HG03342 (cell line): ENCODE data around the gene ANKRD2.
"Not testable (repeated sequence)": the region's sequence is repeated elsewhere in the genome, so short reads cannot be mapped to it uniquely, and the experiment has no call there.

Source experiments
- ATAC-seq: cut with Tn5 transposase; IDR thresholded peaks from one replicate; pipeline ENCODE4 v1.9.1; 2021; ENCODE audit warnings: mild to moderate bottlenecking, moderate library complexity; ENCODE audit not compliant: unreplicated experiment

Gene ANKRD2

GRCh38 chr10:97546456-97547270 is 25.9 kb upstream of the ANKRD2 start:
- no peak for ATAC-seq

GRCh38 chr10:97547271-97547600 is 25.3 kb upstream of the ANKRD2 start:
- no peak for ATAC-seq

- ATAC-seq: no peak
Measured at GRCh38 chr10:97547962-97548361, 24.6 kb upstream of the ANKRD2 start.

GRCh38 chr10:97548828-97549455 is 23.6 kb upstream of the ANKRD2 start:
- no peak for ATAC-seq

- no peak for ATAC-seq
Measured at GRCh38 chr10:97549587-97550322, 22.8 kb upstream of the ANKRD2 start.

- no peak for ATAC-seq
Measured at GRCh38 chr10:97550336-97551149, 22.0 kb upstream of the ANKRD2 start.

- no peak for ATAC-seq
Measured at GRCh38 chr10:97551271-97551670, 21.3 kb upstream of the ANKRD2 start.

- ATAC-seq: peak; percentile 58
Measured at GRCh38 chr10:97553575-97554031, 19.0 kb upstream of the ANKRD2 start.

GRCh38 chr10:97554336-97554735 is 18.2 kb upstream of the ANKRD2 start:
- not testable (repeated sequence) for ATAC-seq

- not testable (repeated sequence) for ATAC-seq
Measured at GRCh38 chr10:97555541-97555940, 17.0 kb upstream of the ANKRD2 start.

- ATAC-seq: not testable (repeated sequence)
Measured at GRCh38 chr10:97560731-97561381, 11.7 kb upstream of the ANKRD2 start.

GRCh38 chr10:97561386-97562077 is 11.0 kb upstream of the ANKRD2 start:
- not testable (repeated sequence) for ATAC-seq

- not testable (repeated sequence) for ATAC-seq
Measured at GRCh38 chr10:97562329-97562728, 10.2 kb upstream of the ANKRD2 start.

- no peak for ATAC-seq
Measured at GRCh38 chr10:97563337-97563736, 9.2 kb upstream of the ANKRD2 start.

- ATAC-seq: no peak
Measured at GRCh38 chr10:97564776-97565175, 7.8 kb upstream of the ANKRD2 start.

- ATAC-seq: no peak
Measured at GRCh38 chr10:97566336-97566996, 6.1 kb upstream of the ANKRD2 start.

GRCh38 chr10:97567891-97568290 is 4.7 kb upstream of the ANKRD2 start:
- no peak for ATAC-seq

- ATAC-seq: no peak
Measured at GRCh38 chr10:97570146-97570788, 2.3 kb upstream of the ANKRD2 start.
